ENCODE data around the gene SERF2. TPM values are rescaled to one million over a fixed set of nuclear protein-coding genes. Genes with fewer than 3 reads are reported as not detected.

Gene SERF2
- total and polyA plus RNA-seq, 10 donors, result 566 to 2,199 (median 725) TPM

DNA sequence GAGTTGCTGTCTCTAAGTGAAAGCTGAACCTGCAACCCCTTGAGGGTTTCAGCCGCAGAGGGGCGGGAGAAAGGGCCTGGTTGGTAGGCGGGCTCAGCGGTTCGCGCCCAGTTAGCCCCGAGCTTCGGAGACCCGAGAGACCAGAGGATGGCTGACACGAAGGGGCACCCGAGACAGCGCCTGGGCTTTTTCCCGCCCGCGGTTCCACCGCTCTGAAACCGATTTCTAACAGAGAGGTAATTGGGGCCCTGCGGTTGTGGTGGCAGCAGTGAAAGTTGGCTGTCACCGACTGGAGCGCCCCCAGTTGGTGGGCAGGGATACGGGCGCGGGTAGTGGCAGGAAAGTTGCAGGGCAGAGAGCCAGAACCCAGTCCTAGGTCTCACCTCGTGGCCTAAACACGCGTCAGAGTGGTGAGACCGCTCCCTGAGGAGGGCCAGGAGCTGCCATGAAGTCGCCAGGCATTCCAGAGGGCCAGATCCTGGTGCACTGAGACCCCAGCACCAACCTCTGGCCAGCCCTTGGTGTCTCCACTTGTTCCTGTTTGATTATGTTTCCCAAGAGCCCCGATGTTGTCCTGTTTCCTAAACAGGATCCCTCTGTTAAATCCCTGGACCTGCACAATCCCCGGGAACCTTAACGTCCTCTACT is 14.7 kb upstream of the SERF2 start:
- 2 to 3% (median 2%) methylated on average over 27 to 31 of the region's 31 CpGs for WGBS, 5 donors
- Histone ChIP-seq H3K4me1 (peaks cover 8 to 34% (median 25%) of the 10 kb centered on the region in 6 donors), H3K36me3 (peaks cover 0 to 20% (median 16%) of the 10 kb centered on the region in 6 donors), H3K27ac (peak overlapping the region; percentile 83 to 91 (median 86)), H3K4me3 (peak overlapping the region; percentile 47 to 80 (median 66)), H3K9me3 (no peaks in the 10 kb centered on the region), H3K27me3 (replicated peaks in 1 of 7) (no peaks in the 10 kb centered on the region)
- DNase-seq, result peak; percentile 95
- intact Hi-C loops (cut with DNase I; ENCODE audit: low total_unique reads), result no loop called here
- no peak for TF ChIP-seq POLR2A (IDR thresholded peaks at IDR 0.05)
- peak; percentile 50 to 81 (median 77) for TF ChIP-seq CTCF (IDR thresholded peaks at IDR 0.05 in 8 of 11, conservative IDR thresholded peaks at IDR 0.05 in 3 of 11)
- TF ChIP-seq POLR2AphosphoS5 (IDR thresholded peaks at IDR 0.05), result peak; percentile 41 to 66 (median 64)

GRCh38 chr15:43779016-43779415 is 13.1 kb upstream of the SERF2 start:
- Histone ChIP-seq H3K36me3 (peaks cover 0 to 4% (median under 1%) of the 10 kb centered on the region in 6 donors), H3K4me3 (no peak overlapping the region), H3K27me3 (replicated peaks in 1 of 7) (peaks cover 0 to 4% (median 0%) of the 10 kb centered on the region in 7 donors), H3K9me3 (no peaks in the 10 kb centered on the region), H3K4me1 (peaks cover 8 to 32% (median 25%) of the 10 kb centered on the region in 6 donors), H3K27ac (no peak overlapping the region)
- no peak for DNase-seq
- WGBS, 5 donors, result 73 to 87% (median 78%) methylated on average over 1 of the region's 1 CpG
- TF ChIP-seq CTCF (IDR thresholded peaks at IDR 0.05 in 8 of 11, conservative IDR thresholded peaks at IDR 0.05 in 3 of 11) (no peak), POLR2A (IDR thresholded peaks at IDR 0.05) (no peak), POLR2AphosphoS5 (IDR thresholded peaks at IDR 0.05) (no peak)
- intact Hi-C loops (cut with DNase I; ENCODE audit: low total_unique reads), result no loop called here

DNA sequence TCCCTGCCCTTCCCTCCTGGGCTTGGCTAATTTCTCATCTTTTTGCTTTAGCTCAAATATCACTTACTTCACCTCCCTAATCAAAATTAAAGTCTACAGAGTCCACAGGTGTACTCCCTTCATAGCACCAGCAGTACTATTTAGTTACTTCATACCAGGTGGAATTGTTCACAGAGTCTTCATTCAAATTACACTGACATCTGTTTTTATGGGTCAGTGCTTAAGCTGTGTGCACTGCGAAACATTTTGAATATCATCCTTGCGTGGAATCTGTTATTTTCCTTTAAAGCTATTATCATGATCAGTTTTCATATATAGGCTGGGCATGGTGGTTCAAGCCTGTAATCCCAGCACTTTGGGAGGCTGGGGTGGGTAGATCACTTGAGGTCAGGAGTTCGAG is 2.7 kb upstream of the SERF2 start:
- TF ChIP-seq POLR2AphosphoS5 (IDR thresholded peaks at IDR 0.05) (no peak), POLR2A (IDR thresholded peaks at IDR 0.05) (no peak), CTCF (IDR thresholded peaks at IDR 0.05 in 8 of 11, conservative IDR thresholded peaks at IDR 0.05 in 3 of 11) (no peak)
- DNase-seq, result no peak
- Histone ChIP-seq H3K4me3 (no peak overlapping the region), H3K36me3 (peaks cover 0 to 13% (median 10%) of the 10 kb centered on the region in 6 donors), H3K4me1 (peaks cover 13 to 53% (median 25%) of the 10 kb centered on the region in 6 donors), H3K27me3 (replicated peaks in 1 of 7) (no peaks in the 10 kb centered on the region), H3K9me3 (no peaks in the 10 kb centered on the region), H3K27ac (peak overlapping the region in 5 of 8 donors; percentile 5 to 61 (median 52))
- intact Hi-C loops (cut with DNase I; ENCODE audit: low total_unique reads), result no loop called here
- 65 to 89% (median 82%) methylated on average over 3 of the region's 3 CpGs for WGBS, 5 donors

GRCh38 chr15:43792761-43793476 is 799 bp downstream of the SERF2 start:
- Histone ChIP-seq H3K36me3 (peaks cover 0 to 48% (median 32%) of the 10 kb centered on the region in 6 donors), H3K4me1 (peaks cover 24 to 88% (median 54%) of the 10 kb centered on the region in 6 donors), H3K27ac (peak overlapping the region; percentile 93 to 98 (median 98)), H3K9me3 (no peaks in the 10 kb centered on the region), H3K27me3 (replicated peaks in 1 of 7) (no peaks in the 10 kb centered on the region), H3K4me3 (peak overlapping the region; percentile 48 to 91 (median 78))
- peak; percentile 79 for DNase-seq
- WGBS, 5 donors, result 2 to 6% (median 3%) methylated on average over 26 to 33 of the region's 33 CpGs
- TF ChIP-seq CTCF (IDR thresholded peaks at IDR 0.05 in 8 of 11, conservative IDR thresholded peaks at IDR 0.05 in 3 of 11), result peak in 2 of 11 experiments; percentile 19 to 31
- peak in 1 of 3 donors; percentile 13 for TF ChIP-seq POLR2A (IDR thresholded peaks at IDR 0.05)
- TF ChIP-seq POLR2AphosphoS5 (IDR thresholded peaks at IDR 0.05), result peak in 1 of 3 donors; percentile 63
- intact Hi-C loops (cut with DNase I; ENCODE audit: low total_unique reads), result no loop called here

Measured in spleen (tissue), 11 donors.